ENCODE results near the gene NELL1. TPM values are rescaled to one million over a fixed set of nuclear protein-coding genes. Genes with fewer than 3 reads are reported as not detected.

The NELL1 gene
- total RNA-seq, 2 experiments from 2014 or later = not detected

- Mint-ChIP-seq H3K36me3 (ENCODE audit: low read depth) (no peaks in the 10 kb centered on the region), H3K9me3 (peaks cover 1% of the 10 kb centered on the region), H3K4me1 (ENCODE audit: low read depth) (no peaks in the 10 kb centered on the region), H3K27me3 (no peaks in the 10 kb centered on the region), H3K27ac (no peak overlapping the region), H3K4me3 (no peak overlapping the region)
- POLR2A ChIA-PET = no interaction called here
- ATAC-seq (ENCODE audit: poor library complexity) (no peak), DNase-seq (no peak)
- Histone ChIP-seq H3K4me1 (ENCODE audit: insufficient read depth, low read length) (no peaks in the 10 kb centered on the region), H3K27me3 (ENCODE audit: control insufficient read depth in 1 of 2, insufficient read depth in 2 of 2, low read length in 2 of 2) (no peaks in the 10 kb centered on the region), H3K4me3 (ENCODE audit: low read length) (no peak overlapping the region), H3K9me3 (ENCODE audit: control insufficient read depth in 1 of 2, insufficient read depth in 1 of 2, low read length in 2 of 2) (no peaks in the 10 kb centered on the region), H3K27ac (ENCODE audit: low read depth in 1 of 2, low read length in 2 of 2) (no peak overlapping the region), H3K36me3 (ENCODE audit: insufficient read depth, low read length) (no peaks in the 10 kb centered on the region)
- intact Hi-C loops (cut with DNase I, micrococcal nuclease) = no loop called here
- no peak for TF ChIP-seq CTCF (IDR thresholded peaks at IDR 0.05)
- CTCF ChIA-PET = no interaction called here
Observed at GRCh38 chr11:21402274-21402673, 732.9 kb downstream of the NELL1 start.

GRCh38 chr11:21403069-21403468, 733.7 kb downstream of the NELL1 start:
- Histone ChIP-seq H3K9me3 (ENCODE audit: control insufficient read depth in 1 of 2, insufficient read depth in 1 of 2, low read length in 2 of 2) (no peaks in the 10 kb centered on the region), H3K36me3 (ENCODE audit: insufficient read depth, low read length) (no peaks in the 10 kb centered on the region), H3K4me3 (ENCODE audit: low read length) (no peak overlapping the region), H3K4me1 (ENCODE audit: insufficient read depth, low read length) (no peaks in the 10 kb centered on the region), H3K27ac (ENCODE audit: low read depth in 1 of 2, low read length in 2 of 2) (no peak overlapping the region), H3K27me3 (ENCODE audit: control insufficient read depth in 1 of 2, insufficient read depth in 2 of 2, low read length in 2 of 2) (no peaks in the 10 kb centered on the region)
- CTCF ChIA-PET = interaction anchor here (0.7 kb wide), 1 partner anchor 68 kb away, joined by 3 read pairs; no protein-coding TSS in a partner anchor
- no peak for ATAC-seq (ENCODE audit: poor library complexity)
- POLR2A ChIA-PET = no interaction called here
- TF ChIP-seq CTCF (IDR thresholded peaks at IDR 0.05) = no peak
- H3K9me3 Mint-ChIP-seq = peaks cover 4% of the 10 kb centered on the region
- no peak overlapping the region for H3K27ac Mint-ChIP-seq
- no peak overlapping the region for H3K4me3 Mint-ChIP-seq
- DNase-seq = no peak
- H3K27me3 Mint-ChIP-seq = no peaks in the 10 kb centered on the region
- no peaks in the 10 kb centered on the region for H3K36me3 Mint-ChIP-seq (ENCODE audit: low read depth)
- H3K4me1 Mint-ChIP-seq (ENCODE audit: low read depth) = no peaks in the 10 kb centered on the region
- intact Hi-C loops (cut with DNase I, micrococcal nuclease) = no loop called here

GRCh38 chr11:21405422-21405821, 736.0 kb downstream of the NELL1 start:
- ATAC-seq (ENCODE audit: poor library complexity) (no peak), DNase-seq (no peak)
- no peaks in the 10 kb centered on the region for H3K36me3 ChIP-seq (ENCODE audit: insufficient read depth, low read length)
- no peak overlapping the region for H3K4me3 Mint-ChIP-seq
- TF ChIP-seq CTCF (IDR thresholded peaks at IDR 0.05) = no peak
- CTCF ChIA-PET = no interaction called here
- H3K27ac Mint-ChIP-seq = no peak overlapping the region
- no peaks in the 10 kb centered on the region for H3K4me1 Mint-ChIP-seq (ENCODE audit: low read depth)
- H3K9me3 Mint-ChIP-seq = peaks cover 3% of the 10 kb centered on the region
- no peaks in the 10 kb centered on the region for H3K9me3 ChIP-seq (ENCODE audit: control insufficient read depth in 1 of 2, insufficient read depth in 1 of 2, low read length in 2 of 2)
- no peaks in the 10 kb centered on the region for H3K36me3 Mint-ChIP-seq (ENCODE audit: low read depth)
- intact Hi-C loops (cut with DNase I, micrococcal nuclease) = no loop called here
- POLR2A ChIA-PET = interaction anchor here (0.5 kb wide), 1 partner anchor 20 kb away, joined by 3 read pairs; no protein-coding TSS in a partner anchor
- no peaks in the 10 kb centered on the region for H3K27me3 ChIP-seq (ENCODE audit: control insufficient read depth in 1 of 2, insufficient read depth in 2 of 2, low read length in 2 of 2)
- H3K27me3 Mint-ChIP-seq = no peaks in the 10 kb centered on the region
- H3K27ac ChIP-seq (ENCODE audit: low read depth in 1 of 2, low read length in 2 of 2) = no peak overlapping the region
- no peak overlapping the region for H3K4me3 ChIP-seq (ENCODE audit: low read length)
- H3K4me1 ChIP-seq (ENCODE audit: insufficient read depth, low read length) = no peaks in the 10 kb centered on the region
